MCF 10A (cell line): Measurements from ENCODE around the gene RAI1. TPM values are rescaled to one million over a fixed set of nuclear protein-coding genes. Genes with fewer than 3 reads are reported as not detected.
A peak's percentile ranks its signal among the peaks of the same experiment; 100 is the strongest.

ENCODE experiments used
- BruUV-seq: library from RNA; stranded (reverse); fragments of 400-500 nt; replicated peaks from 2 replicates; lab custom pipeline; 2021; lab: Mats Ljungman, UMichigan
- CTCF ChIA-PET: fragments of 300-600 bp; sonication (Branson Sonifier 250); formaldehyde crosslinking; extraction: SDS; loops from one replicate; lab custom pipeline; 2021; ENCODE audit warnings: antibody characterized with exemption, inconsistent platforms; lab: Yijun Ruan, JAX
- POLR2A ChIA-PET: fragments of 300-600, 350-650 bp; sonication (Branson Sonifier 250); formaldehyde crosslinking; extraction: SDS; loops from one replicate; lab custom pipeline; 2020; ENCODE audit warnings: antibody characterized with exemption, inconsistent platforms; lab: Yijun Ruan, JAX
- DNase-seq: peaks from one replicate; pipeline ENCODE4 v3.0.0-alpha.2; 2018; ENCODE audit not compliant: unreplicated experiment
- H3K27ac Mint-ChIP-seq: one replicate; pipeline ENCODE4 v1.8.0; 2022; ENCODE audit warnings: mild to moderate bottlenecking, low read depth, mixed read lengths; ENCODE audit not compliant: unreplicated experiment
- H3K27me3 Mint-ChIP-seq: one replicate; pipeline ENCODE4 v1.8.0; 2022; ENCODE audit warnings: mixed read lengths; ENCODE audit not compliant: insufficient read depth, unreplicated experiment
- H3K36me3 Mint-ChIP-seq: one replicate; pipeline ENCODE4 v1.8.0; 2022; ENCODE audit warnings: mild to moderate bottlenecking, moderate library complexity, mixed read lengths; ENCODE audit not compliant: insufficient read depth, unreplicated experiment
- H3K4me1 Mint-ChIP-seq: one replicate; pipeline ENCODE4 v1.8.0; 2022; ENCODE audit warnings: mixed read lengths; ENCODE audit not compliant: insufficient read depth, unreplicated experiment
- H3K4me3 Mint-ChIP-seq: one replicate; pipeline ENCODE4 v1.8.0; 2022; ENCODE audit warnings: mild to moderate bottlenecking, moderate library complexity, mixed read lengths; ENCODE audit not compliant: unreplicated experiment
- H3K9me3 Mint-ChIP-seq: one replicate; pipeline ENCODE4 v1.8.0; 2022; ENCODE audit warnings: mixed read lengths; ENCODE audit not compliant: unreplicated experiment
- CTCF ChIP-seq: fragments of 200-600 bp; IDR thresholded peaks from one replicate; pipeline ENCODE4 v1.8.0; 2022; ENCODE audit warnings: antibody characterized with exemption, mild to moderate bottlenecking; ENCODE audit not compliant: unreplicated experiment
- intact Hi-C: fragments of 100-400 bp; cut with micrococcal nuclease; formaldehyde crosslinking; loops from 2 replicates; pipeline ENCODE4 v1.14.1; 2022
- total RNA-seq: library from RNA; stranded (reverse); gene quantifications from 2 replicates; pipeline ENCODE4 v1.2.3, GENCODE V29; 2022

RAI1 gene
- total RNA-seq, 1 experiment from 2014 or later: 30.4 TPM

DNA sequence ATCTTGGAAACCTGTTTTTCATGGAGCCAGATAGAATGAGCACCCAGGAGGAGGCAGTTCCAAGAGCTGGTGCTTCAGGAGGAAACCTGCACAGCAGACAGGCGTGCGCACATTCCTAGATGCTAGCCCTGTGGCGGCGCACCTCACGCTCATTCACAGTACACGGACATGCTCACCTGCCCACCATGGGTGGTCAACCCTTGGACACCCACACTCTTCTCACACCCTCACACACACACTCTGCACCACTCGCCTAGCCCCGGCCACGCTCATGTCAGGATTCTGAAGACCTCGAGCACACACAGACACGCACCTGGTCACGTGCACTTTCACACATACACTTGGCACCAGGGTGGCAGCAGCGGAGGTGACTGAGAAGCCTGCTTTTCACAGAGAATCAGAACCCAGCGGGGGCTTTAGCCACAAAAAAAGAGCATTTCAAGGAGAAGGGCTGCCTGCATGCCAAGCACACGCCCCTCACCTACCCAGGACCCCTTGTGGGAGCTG is 28.6 kb downstream of the RAI1 start:
- Mint-ChIP-seq H3K4me1 (peaks cover 18% of the 10 kb centered on the region), H3K9me3 (no peaks in the 10 kb centered on the region), H3K27me3 (no peaks in the 10 kb centered on the region), H3K36me3 (peaks cover 11% of the 10 kb centered on the region), H3K27ac (peak overlapping the region; percentile 49), H3K4me3 (no peak overlapping the region)
- CTCF ChIA-PET: interaction anchor here (0.5 to 0.8 kb wide), 3 partner anchors 19 to 370 kb away, joined by 3 to 6 read pairs (median 5); no protein-coding TSS in a partner anchor
- no peak for TF ChIP-seq CTCF
- no TSS peak for BruUV-seq
- POLR2A ChIA-PET: interaction anchor here (0.6 to 1.3 kb wide), 4 partner anchors 17 to 143 kb away, joined by 3 to 5 read pairs (median 4); no protein-coding TSS in a partner anchor
- intact Hi-C loops: no loop called here
- no peak for DNase-seq

DNA sequence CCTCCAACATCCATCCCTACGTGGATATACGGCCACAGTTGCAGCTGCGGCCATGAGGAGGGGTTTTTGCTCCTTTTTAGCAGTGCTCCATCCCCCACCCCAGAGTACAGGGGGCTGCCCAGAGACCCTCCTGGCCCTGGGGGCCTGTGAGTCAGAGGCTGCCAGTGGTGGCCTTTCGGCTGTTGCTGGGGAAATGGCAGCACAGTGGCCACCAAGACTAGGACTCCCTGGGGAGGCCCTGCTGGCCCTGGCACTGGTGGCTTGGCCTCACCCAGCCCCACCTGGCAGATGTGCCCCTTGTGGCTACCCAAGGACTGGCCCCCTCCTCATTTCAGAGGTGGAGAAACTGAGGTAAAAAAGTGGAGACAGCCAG is 29.1 kb downstream of the RAI1 start:
- TF ChIP-seq CTCF: no peak
- peaks cover 7% of the 10 kb centered on the region for H3K36me3 Mint-ChIP-seq

DNA sequence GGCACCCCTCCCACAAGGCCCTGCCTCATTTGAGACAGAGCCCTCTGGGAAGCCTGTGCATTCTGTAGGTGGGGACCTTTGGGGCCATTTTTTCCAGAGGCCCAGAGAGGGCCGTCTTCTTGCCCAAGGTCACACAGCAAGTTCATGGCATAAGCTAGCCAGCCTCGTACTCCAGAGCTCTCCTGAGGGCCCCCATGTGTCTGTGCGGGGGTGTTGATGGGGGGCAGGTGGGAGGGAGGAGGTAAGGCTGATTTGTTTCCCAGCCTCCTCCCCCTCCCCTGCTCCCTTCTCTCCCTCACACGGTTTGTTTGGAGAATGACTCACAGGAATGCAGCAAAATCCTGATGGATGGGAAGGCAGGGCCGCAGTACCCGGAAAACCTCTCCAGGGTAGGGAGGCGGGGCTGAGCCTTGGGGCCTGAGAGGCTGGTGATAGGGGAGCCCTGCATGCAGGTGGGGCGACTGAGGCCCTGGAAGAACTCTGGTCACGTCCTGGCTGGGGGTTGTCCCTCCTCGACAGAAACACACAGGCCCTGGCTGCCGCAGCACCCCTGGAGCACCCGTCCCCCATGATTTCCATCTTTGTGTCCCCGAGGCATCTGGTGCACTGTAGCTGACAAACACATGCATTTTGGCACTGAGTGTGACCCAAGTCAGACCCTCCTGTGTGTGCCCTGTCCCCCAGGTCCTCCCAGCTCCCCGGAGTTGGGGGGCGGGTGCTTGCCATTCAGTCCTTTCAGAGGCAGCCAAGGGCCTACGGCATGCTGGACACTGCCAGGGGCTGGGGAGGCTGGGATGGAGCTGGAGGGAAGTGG is 29.7 kb downstream of the RAI1 start:
- POLR2A ChIA-PET: interaction anchor here (0.5 to 2.0 kb wide), 10 partner anchors 9 to 64 kb away, joined by 3 to 6 read pairs (median 4); no protein-coding TSS in a partner anchor
- peaks cover 6% of the 10 kb centered on the region for H3K36me3 Mint-ChIP-seq
- H3K4me1 Mint-ChIP-seq: peaks cover 18% of the 10 kb centered on the region
- CTCF ChIA-PET: interaction anchor here (1.2 to 1.8 kb wide), 3 partner anchors 17 to 31 kb away, joined by 3 to 13 read pairs (median 6); no protein-coding TSS in a partner anchor
- peak; percentile 95 for DNase-seq
- H3K9me3 Mint-ChIP-seq: no peaks in the 10 kb centered on the region
- TF ChIP-seq CTCF: no peak
- H3K27me3 Mint-ChIP-seq: no peaks in the 10 kb centered on the region
- H3K27ac Mint-ChIP-seq: peak overlapping the region; percentile 41
- intact Hi-C loops: no loop called here
- BruUV-seq: no TSS peak
- H3K4me3 Mint-ChIP-seq: peak overlapping the region; percentile 38

More for the DNA sequence above, 29.1 kb downstream of the RAI1 start:
- intact Hi-C loops: no loop called here
- Mint-ChIP-seq H3K4me1 (peaks cover 18% of the 10 kb centered on the region), H3K4me3 (no peak overlapping the region), H3K9me3 (no peaks in the 10 kb centered on the region), H3K27ac (peak overlapping the region; percentile 49), H3K27me3 (no peaks in the 10 kb centered on the region)
- no TSS peak for BruUV-seq
- DNase-seq: no peak
- ChIA-PET POLR2A (interaction anchor here (0.7 to 1.8 kb wide), 4 partner anchors 18 to 64 kb away, joined by 3 to 5 read pairs (median 4); no protein-coding TSS in a partner anchor), CTCF (interaction anchor here (0.8 kb wide), 1 partner anchor 19 kb away, joined by 6 read pairs; no protein-coding TSS in a partner anchor)

- Mint-ChIP-seq H3K36me3 (peaks cover 6% of the 10 kb centered on the region), H3K27ac (peak overlapping the region; percentile 41), H3K27me3 (no peaks in the 10 kb centered on the region), H3K4me3 (no peak overlapping the region), H3K9me3 (no peaks in the 10 kb centered on the region), H3K4me1 (peaks cover 25% of the 10 kb centered on the region)
- POLR2A ChIA-PET: interaction anchor here (0.9 to 2.0 kb wide), 7 partner anchors 8 to 63 kb away, joined by 3 to 6 read pairs (median 5); no protein-coding TSS in a partner anchor
- intact Hi-C loops: no loop called here
- CTCF ChIA-PET: interaction anchor here (1.2 to 1.8 kb wide), 3 partner anchors 17 to 31 kb away, joined by 3 to 13 read pairs (median 6); no protein-coding TSS in a partner anchor
- no peak for DNase-seq
- no peak for TF ChIP-seq CTCF
- no TSS peak for BruUV-seq
Observed at GRCh38 chr17:17711641-17712162, 30.4 kb downstream of the RAI1 start.
